Measurements from ENCODE around the gene ITGB7.

DNA sequence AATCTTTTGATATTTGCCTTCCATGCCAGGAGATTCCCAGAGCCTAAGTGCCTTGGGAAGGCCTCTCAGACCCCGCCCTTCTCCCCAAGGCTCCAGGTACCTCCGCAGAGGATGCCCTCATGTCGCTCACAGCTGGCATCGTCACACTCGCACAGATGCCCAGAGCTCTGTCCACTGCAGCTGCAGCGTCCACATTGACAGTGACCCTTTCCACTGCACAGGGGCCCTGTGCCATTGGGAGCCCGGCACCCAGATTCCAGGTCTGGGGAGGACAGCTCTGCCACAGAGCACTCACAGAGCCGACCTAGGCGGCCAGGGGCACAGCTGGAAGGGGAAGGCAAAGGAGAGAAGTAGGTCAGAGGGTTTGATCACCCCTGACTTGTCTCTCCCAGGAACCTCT lies 14.0 kb downstream of the ITGB7 start:
- TF ChIP-seq, protein P1, sequence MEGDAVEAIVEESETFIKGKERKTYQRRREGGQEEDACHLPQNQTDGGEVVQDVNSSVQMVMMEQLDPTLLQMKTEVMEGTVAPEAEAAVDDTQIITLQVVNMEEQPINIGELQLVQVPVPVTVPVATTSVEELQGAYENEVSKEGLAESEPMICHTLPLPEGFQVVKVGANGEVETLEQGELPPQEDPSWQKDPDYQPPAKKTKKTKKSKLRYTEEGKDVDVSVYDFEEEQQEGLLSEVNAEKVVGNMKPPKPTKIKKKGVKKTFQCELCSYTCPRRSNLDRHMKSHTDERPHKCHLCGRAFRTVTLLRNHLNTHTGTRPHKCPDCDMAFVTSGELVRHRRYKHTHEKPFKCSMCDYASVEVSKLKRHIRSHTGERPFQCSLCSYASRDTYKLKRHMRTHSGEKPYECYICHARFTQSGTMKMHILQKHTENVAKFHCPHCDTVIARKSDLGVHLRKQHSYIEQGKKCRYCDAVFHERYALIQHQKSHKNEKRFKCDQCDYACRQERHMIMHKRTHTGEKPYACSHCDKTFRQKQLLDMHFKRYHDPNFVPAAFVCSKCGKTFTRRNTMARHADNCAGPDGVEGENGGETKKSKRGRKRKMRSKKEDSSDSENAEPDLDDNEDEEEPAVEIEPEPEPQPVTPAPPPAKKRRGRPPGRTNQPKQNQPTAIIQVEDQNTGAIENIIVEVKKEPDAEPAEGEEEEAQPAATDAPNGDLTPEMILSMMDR (conservative IDR thresholded peaks at IDR 0.05; ENCODE audit: low read depth, low read length): no peak
- TF ChIP-seq EZH2phosphoT487 (IDR thresholded peaks at IDR 0.05; ENCODE audit: borderline replicate concordance, low read length) (no peak), EZH2 (IDR thresholded peaks at IDR 0.05; ENCODE audit: low read length, unreplicated experiment) (no peak)
